WTC11 (cell line): ENCODE data around the gene GLRA3.

ENCODE experiments used
- CTCF ChIP-seq: fragments of 200-600 bp; IDR thresholded peaks from 2 replicates; pipeline ENCODE4 v1.8.0; 2022; ENCODE audit warnings: antibody characterized with exemption
- E2F1 ChIP-seq: sonication (generic); formaldehyde crosslinking; IDR thresholded peaks from 2 replicates; pipeline ENCODE4 v1.8.0; 2022; ENCODE audit warnings: mild to moderate bottlenecking, missing genetic modification reagents
- ELF4 ChIP-seq: sonication (generic); formaldehyde crosslinking; IDR thresholded peaks from 2 replicates; pipeline ENCODE4 v1.8.1; 2022; ENCODE audit warnings: low read depth, mild to moderate bottlenecking, moderate library complexity, missing genetic modification reagents
- ETV6 ChIP-seq: sonication (generic); formaldehyde crosslinking; IDR thresholded peaks from 2 replicates; pipeline ENCODE4 v1.8.1; 2022; ENCODE audit warnings: mild to moderate bottlenecking, missing genetic modification reagents
- IRF1 ChIP-seq: sonication (generic); formaldehyde crosslinking; IDR thresholded peaks from 2 replicates; pipeline ENCODE4 v1.8.0; 2023; ENCODE audit warnings: missing genetic modification reagents
- MAX ChIP-seq: sonication (generic); formaldehyde crosslinking; IDR thresholded peaks from 2 replicates; pipeline ENCODE4 v1.8.0; 2022; ENCODE audit warnings: mild to moderate bottlenecking, missing genetic modification reagents
- TCF7 ChIP-seq: sonication (generic); formaldehyde crosslinking; IDR thresholded peaks from 2 replicates; pipeline ENCODE4 v1.8.0; 2022; ENCODE audit warnings: mild to moderate bottlenecking, low read depth, missing genetic modification reagents, moderate library complexity
- TEAD4 ChIP-seq: sonication (generic); formaldehyde crosslinking; IDR thresholded peaks from 2 replicates; pipeline ENCODE4 v1.8.0; 2022; ENCODE audit warnings: mild to moderate bottlenecking, missing genetic modification reagents
- USF1 ChIP-seq: sonication (generic); formaldehyde crosslinking; IDR thresholded peaks from 2 replicates; pipeline ENCODE4 v1.8.0; 2022; ENCODE audit warnings: mild to moderate bottlenecking, missing genetic modification reagents
- USF2 ChIP-seq: sonication (generic); formaldehyde crosslinking; IDR thresholded peaks from 2 replicates; pipeline ENCODE4 v1.8.1; 2023; ENCODE audit warnings: mild to moderate bottlenecking, missing genetic modification reagents, moderate library complexity
- ZNF121 ChIP-seq: sonication (generic); formaldehyde crosslinking; IDR thresholded peaks from 2 replicates; pipeline ENCODE4 v1.8.0; 2023; ENCODE audit warnings: missing genetic modification reagents
- ZNF263 ChIP-seq: sonication (generic); formaldehyde crosslinking; IDR thresholded peaks from 2 replicates; pipeline ENCODE4 v1.8.1; 2022; ENCODE audit warnings: low read depth, mild to moderate bottlenecking, moderate library complexity, missing genetic modification reagents
- ZNF396 ChIP-seq: fragments of 250-450 bp; sonication (Bioruptor Pico); IDR thresholded peaks from 2 replicates; pipeline ENCODE4 v1.8.0; 2021; ENCODE audit warnings: mild to moderate bottlenecking, moderate library complexity, borderline replicate concordance
- ZNF425 ChIP-seq: fragments of 250-450 bp; sonication (Bioruptor Pico); conservative IDR thresholded peaks from 2 replicates; pipeline ENCODE4 v1.9.0; 2021; ENCODE audit warnings: mild to moderate bottlenecking

- TF ChIP-seq CTCF (no peak), ZNF121 (no peak), USF1 (CRISPR knock-in tag) (no peak), ELF4 (CRISPR knock-in tag) (no peak), ZNF396 (CRISPR knock-in tag) (no peak), ZNF263 (no peak), E2F1 (CRISPR knock-in tag) (no peak), ETV6 (CRISPR knock-in tag) (no peak), IRF1 (CRISPR knock-in tag) (no peak), MAX (CRISPR knock-in tag) (no peak), TCF7 (CRISPR knock-in tag) (no peak), USF2 (CRISPR knock-in tag) (no peak), TEAD4 (CRISPR knock-in tag) (no peak), ZNF425 (CRISPR knock-in tag) (no peak)
Measured at GRCh38 chr4:174873931-174874330, 44.9 kb upstream of the GLRA3 start.
